GM21515 (cell line): ENCODE measurements around the gene DNAH10.
"Not testable (repeated sequence)": the region's sequence is repeated elsewhere in the genome, so short reads cannot be mapped to it uniquely, and the experiment has no call there.

Experiments
- ATAC-seq: cut with Tn5 transposase; IDR thresholded peaks from one replicate; pipeline ENCODE4 v1.9.1; 2021; ENCODE audit not compliant: unreplicated experiment

Gene DNAH10

DNA sequence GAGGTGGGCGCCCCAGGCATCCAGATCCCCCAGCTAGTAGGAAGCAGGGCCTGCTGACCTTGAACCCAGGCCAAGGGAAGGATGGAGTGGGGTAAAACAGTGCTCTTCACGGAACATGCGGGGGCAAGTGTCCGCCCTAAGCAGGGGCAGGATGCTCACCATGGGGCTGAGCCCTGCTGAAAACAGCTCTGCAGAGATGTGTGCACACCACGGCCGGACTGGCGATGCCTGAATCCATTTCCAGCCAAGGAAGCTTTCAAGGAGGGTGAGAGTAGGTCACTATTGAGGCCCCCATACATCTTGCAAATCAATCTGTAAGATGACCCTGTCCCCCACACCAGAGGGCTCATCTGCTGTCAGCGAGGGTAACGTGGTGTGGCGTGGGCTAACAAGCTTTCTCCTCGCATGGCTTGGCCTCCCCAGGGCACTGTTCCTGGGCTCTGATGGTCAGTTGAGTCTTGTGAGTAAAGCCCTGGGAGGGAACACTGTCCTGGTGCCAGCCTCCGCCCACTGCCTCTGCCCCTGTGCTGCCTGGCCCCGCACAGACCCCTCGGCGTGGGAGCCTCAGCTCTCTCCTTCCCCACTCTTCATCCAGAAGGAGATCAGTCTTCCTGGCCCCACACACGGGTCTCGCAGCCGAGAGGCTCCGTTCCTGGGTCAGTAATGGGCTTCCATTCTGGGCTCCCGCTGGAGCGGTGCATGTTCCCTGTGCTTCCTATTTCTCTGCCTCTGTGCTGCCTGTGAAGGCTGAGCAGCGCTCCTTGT is 141.4 kb downstream of the DNAH10 start:
- ATAC-seq: no peak

DNA sequence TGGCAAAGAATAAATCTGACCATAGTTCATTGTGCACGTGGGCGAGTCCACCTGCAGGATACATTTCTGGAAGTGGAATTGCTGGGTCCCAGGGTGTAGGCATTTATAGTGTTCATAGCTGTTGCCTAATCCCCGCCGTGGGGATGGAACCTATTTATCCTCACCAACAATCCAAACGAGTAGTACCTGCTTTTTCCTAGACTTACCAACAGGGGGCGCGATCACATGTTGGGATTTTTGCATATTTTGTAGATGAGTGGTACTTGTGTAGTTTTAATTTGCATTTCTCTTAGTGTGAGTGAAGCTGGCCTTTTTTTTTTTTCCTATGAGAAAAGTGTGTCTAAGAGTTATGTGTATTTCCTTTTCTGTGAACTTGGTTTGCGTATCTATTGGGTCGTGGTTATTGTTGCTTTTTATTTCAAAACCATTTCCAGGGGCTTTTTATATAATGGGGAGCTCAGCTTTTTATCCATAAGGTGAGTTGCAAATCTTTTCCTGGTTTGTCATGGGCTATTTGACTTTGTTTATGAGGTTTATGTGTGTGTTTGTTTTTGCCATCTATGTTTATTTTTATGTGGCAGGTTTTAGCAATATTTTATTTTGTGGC is 143.3 kb downstream of the DNAH10 start:
- ATAC-seq: no peak

- ATAC-seq: no peak
These were observed 144.8 kb downstream of the DNAH10 start for GRCh38 chr12:123906711-123907420.

DNA sequence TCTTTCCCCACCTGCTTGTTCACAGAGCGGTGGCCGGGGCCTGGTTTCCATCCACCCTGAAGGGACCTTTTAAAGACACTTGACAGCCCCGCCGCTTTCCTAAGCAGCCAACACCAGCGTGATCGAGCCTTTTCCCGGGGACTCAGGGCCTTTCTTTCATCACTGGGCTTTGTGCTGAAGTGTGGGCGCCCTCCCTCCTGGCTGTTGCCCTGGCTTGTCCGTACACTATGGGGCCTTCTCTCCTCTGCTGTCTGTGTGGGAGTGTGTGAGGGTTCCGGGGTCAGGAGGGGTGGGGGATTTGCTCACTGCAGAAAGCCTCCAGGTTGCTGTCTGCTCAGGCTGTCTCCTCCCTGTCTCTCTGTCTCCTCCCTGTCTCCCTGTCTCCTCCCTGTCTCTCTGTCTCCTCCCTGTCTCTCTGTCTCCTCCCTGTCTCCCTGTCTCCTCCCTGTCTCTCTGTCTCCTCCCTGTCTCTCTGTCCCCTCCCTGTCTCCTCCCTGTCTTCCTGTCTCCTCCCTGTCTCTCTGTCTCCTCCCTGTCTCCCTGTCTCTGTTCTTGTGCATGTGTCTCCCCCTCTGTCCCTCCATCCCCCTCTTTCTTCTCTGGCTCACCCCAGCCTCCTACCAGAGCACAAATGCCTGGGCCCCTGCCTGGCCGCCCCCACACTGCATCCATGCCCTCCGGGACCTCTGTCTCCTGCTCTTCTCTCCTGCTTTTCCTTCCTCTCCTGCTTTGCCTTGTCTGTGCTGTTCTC is 145.8 kb downstream of the DNAH10 start:
- ATAC-seq: no peak

DNA sequence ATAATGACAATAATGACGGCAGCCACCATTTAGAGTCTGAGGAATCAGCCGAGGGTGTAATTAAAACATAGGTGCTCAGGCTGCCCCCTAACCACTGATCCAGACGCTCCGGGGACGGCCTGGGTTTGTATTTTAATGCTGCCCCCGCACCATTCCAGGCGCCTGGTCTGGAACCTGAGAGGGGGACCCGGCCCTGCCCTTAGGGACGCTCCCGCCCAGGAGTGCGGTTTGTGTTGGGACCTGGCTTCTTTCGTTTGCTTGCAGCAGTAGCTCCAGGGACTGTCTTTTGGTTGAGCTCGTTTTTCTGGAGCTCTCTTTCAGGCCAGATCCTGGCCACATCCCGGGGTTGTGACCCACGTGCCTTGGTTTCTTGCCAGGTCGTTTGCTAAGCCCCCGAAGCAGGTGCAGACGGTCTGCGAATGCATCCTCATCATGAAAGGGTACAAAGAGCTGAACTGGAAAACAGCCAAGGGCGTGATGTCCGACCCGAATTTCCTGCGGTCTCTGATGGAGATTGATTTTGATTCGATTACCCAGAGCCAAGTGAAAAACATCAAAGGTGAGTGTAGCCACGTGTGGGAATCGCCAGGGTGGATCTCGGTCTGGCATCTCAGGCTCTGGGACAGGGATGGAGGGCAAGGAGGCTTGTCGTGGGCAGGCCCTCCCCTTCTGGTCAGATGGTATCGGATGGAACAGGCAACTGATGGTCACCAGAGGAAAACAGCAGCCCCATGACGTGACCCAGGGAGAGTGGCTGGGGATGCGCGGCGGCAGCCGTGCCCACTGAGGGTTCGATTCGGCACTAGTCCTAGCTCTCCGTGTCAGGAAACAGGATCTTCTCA is 147.0 kb downstream of the DNAH10 start:
- no peak for ATAC-seq

DNA sequence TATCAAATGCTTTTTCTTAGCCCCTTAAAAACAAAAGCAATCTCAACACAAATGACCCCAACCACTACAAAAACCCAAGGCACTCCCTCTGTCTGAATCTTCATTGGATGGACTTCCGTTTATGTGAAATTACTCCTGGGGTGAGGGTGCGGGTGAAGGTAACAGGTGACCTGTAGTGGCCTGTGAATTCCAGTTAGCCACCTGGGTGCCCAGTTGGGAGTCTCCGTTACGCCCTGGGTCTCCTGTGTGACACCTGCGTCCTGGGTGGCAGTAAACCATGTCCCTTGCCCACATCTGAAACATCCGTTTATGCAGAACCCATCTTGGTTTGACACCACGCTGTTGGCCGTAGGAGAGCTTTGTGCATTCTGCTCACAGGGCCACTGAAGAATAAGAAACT is 148.0 kb downstream of the DNAH10 start:
- no peak for ATAC-seq

DNA sequence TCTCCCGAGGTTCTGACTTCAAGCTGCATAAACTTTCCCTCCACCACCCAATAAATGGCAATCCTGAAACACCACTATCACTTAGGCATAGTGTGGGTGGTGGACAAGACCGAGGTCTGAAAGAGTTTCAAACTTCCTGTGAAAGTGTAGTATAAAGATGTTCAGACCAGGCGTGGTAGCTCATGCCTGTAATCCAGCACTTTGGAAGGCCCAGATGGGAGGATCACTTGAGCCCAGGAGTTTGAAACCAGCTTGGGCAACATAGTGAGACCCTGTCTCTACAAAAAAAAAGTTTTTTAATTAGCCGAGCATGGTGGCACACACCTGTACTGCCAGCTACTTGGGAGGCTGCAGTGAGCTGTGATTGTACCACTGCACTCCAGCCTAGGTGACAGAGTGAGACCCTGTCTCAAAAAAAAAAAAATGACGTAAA is 148.7 kb downstream of the DNAH10 start:
- ATAC-seq: no peak

- not testable (repeated sequence) for ATAC-seq
These were observed 149.7 kb downstream of the DNAH10 start for GRCh38 chr12:123911672-123912409.

- no peak for ATAC-seq
These were observed 150.6 kb downstream of the DNAH10 start for GRCh38 chr12:123912415-123913380.

GRCh38 chr12:123914726-123915333 is 152.7 kb downstream of the DNAH10 start:
- ATAC-seq: no peak

DNA sequence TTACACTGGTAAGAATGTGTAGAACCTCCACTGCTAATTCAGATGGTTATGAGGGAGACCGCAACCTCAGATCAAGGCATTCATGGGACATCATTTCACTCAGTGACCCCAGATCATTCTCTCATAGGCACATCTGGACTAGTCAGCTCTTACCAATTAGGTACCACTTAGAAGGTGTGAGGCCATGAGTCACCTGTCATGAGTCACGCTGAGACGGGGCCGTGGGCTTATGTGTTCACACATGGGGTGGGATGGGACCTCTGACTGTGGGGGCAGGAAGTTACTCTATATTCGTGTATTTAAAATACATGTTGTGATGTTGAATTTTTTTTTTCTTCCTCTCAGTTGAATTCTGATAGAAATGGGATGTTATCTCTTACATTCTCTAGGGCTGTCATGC is 154.6 kb downstream of the DNAH10 start:
- ATAC-seq: no peak

- ATAC-seq: no peak
These were observed 155.3 kb downstream of the DNAH10 start for GRCh38 chr12:123917337-123917850.

GRCh38 chr12:123919980-123920360 is 157.9 kb downstream of the DNAH10 start:
- no peak for ATAC-seq

DNA sequence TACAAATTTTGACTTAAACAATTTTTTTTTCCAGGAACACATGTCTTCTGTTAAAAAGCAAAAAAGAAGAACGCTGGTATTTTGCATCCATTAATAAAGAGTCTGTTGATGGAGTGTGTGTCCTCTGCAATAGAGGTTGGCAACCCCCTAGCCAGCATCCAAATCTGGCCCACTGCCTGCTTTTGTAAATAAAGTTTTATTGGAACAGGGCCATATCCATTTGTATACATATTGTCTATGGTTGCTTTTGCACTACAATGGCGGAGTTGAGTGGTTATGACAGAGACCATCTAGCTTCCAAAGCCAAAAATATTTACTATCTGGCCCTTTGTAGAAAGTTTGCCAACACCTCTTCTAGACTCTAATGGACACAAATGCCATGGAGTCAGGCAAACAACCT is 160.9 kb downstream of the DNAH10 start:
- no peak for ATAC-seq

DNA sequence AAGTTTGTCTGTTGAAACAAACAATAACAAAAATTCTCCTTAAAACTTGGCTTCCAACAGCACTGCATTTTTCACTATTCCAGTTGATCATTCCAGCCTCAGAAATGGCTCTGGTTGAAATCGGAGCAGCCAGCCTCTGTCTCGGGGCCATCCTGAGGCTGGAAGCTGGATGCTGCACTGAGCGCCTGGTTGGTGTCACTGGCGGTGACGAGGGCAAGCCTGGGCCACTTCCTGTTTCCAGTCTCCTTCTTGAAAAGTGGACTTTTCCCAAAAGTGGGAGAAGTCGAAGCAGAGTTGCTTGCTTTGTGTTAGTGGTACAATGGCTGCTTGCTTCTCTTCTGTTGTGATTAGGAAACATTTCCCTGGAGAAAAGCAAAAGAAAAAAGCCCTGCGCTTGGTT is 161.8 kb downstream of the DNAH10 start:
- ATAC-seq: no peak

DNA sequence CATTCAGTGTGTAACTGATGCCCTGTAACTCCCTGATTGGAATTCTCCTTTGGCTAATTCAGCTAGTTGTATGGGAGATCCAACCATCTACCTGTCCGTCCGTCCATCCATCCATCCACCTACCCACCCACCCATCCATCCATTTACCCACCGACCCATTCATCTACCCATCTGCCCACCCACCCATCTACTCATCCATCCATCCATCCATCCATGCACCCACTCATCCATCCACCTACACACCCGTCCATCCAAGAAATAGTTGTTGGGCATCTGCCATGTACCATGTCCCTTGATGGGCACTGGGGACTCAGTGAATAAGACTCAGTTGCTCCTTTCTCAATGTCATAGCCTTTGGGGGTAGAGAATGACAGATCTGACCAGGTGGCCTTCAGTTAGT is 162.4 kb downstream of the DNAH10 start:
- ATAC-seq: no peak

GRCh38 chr12:123928274-123928865 is 166.3 kb downstream of the DNAH10 start:
- ATAC-seq: no peak

GRCh38 chr12:123928897-123929296 is 166.8 kb downstream of the DNAH10 start:
- ATAC-seq: no peak
